LHCN-M2 (cell line): ENCODE data around the gene KHDC1. TPM values are rescaled to one million over a fixed set of nuclear protein-coding genes. Genes with fewer than 3 reads are reported as not detected.
"Not testable (repeated sequence)": the region's sequence is repeated elsewhere in the genome, so short reads cannot be mapped to it uniquely, and the experiment has no call there.

ENCODE experiments used
- DNase-seq: peaks from one replicate; pipeline ENCODE4 v3.0.0-alpha.2; 2012; ENCODE audit warnings: low read depth
- total RNA-seq: library from RNA; depleted of rRNA; stranded (reverse); fragments of >200 nt; gene quantifications from 2 replicates; pipeline ENCODE4 v1.2.3, GENCODE V29; 2014

KHDC1 gene
- total RNA-seq, 1 experiment from 2014 or later = 4.8 TPM

GRCh38 chr6:73250016-73250415, 13.0 kb downstream of the KHDC1 start:
- DNase-seq = no peak

DNA sequence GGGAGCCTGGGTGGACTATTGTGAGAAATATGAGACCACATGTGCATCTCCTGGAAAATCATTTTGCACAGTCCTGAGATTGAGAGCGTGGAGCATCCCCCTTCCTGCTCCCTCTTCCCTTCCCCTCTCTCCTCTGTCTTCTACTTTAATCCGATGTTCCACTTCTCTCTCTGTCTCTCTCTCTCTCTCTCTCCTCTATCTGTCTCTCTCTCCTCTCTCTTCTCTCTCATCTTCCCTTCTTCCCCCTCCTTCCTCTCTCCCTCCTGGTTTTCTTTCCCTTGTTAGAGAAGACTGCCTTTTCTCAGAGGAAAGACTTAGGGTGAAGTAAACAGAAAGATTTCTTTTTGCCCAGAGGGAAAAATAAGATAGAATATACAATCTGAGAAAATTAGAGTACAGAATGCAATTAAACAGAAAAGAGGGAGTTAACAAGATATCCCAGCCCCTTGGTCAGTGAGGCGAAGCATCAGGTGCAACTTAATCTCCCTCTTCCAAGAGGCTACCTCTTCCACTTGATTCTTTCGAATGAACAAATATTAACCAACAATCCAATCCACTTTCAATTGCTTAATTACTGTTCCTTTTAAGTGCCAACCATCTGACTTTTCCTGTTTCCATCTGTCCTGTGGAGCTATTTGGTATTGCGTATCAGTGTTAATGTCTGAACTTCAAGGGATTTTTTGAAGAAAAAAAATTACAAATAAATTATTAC, 14.6 kb downstream of the KHDC1 start:
- DNase-seq = no peak

DNA sequence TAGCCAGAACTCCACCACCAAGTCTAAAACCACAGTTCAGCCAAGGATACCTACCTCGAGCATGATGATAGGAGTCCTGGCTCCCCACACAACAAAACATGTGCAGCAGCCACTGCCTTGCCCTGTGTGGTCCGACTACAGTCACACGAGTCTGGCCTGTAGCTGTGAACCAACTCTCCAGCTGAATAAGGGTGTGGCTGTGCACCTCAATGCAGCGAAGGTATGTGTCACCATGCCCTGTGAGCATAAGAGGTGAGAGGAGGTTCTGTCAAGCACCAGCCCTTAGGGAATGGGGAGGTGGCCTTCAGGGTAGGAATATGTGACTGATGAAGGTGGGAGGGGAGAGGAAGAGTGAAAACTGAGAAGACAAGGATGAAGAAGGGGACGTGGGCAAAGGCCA, 21.0 kb downstream of the KHDC1 start:
- DNase-seq = no peak

DNA sequence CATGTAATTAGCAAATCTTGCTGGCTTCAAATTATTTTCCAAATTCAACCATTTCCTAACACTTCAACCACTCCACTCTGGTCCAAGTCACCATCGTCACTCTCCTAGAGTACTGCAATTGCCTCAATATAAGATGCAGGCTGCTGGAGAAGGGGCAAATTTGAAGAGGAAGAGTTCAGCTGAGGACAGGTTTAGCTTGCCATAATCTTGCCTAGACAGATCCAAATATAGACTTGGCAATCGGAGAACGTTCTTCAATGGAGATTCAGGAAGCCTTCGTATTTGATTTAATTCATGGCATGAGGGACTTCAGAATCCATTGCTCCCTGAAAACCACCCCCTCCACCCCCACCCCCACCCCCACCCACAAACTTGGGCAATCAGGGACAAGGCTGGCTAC, 22.3 kb downstream of the KHDC1 start:
- no peak for DNase-seq

DNA sequence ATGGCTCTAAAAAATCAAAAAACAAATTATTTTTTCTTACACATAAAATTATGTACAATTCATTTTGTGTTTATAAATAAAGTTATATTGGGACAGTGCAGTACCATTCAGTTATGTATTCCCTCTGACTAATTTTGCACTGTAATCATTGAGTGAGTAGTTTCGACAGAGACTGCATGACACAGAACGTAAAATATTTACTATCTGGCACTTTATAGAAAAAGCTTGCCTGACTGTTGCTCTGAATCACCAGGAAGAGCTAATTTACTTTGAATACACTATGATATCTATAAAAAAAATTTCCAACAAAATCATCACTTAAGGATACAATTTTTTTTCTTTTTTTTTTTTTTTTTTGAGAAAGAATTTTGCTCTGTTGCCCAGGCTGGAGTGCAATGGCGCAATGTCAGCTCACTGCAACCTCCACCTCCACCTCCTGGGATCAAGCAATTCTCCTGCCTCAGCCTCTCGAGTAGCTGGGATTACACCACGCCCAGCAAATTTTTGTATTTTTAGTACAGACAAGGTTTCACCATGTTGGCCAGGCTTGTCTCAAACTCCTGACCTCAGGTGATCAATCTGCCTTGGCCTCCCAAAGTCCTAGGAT, 26.7 kb downstream of the KHDC1 start:
- peak; percentile 87 for DNase-seq

GRCh38 chr6:73234733-73235132, 28.3 kb downstream of the KHDC1 start:
- DNase-seq = peak; percentile 82

GRCh38 chr6:73233971-73234370, 29.0 kb downstream of the KHDC1 start:
- not testable (repeated sequence) for DNase-seq

DNA sequence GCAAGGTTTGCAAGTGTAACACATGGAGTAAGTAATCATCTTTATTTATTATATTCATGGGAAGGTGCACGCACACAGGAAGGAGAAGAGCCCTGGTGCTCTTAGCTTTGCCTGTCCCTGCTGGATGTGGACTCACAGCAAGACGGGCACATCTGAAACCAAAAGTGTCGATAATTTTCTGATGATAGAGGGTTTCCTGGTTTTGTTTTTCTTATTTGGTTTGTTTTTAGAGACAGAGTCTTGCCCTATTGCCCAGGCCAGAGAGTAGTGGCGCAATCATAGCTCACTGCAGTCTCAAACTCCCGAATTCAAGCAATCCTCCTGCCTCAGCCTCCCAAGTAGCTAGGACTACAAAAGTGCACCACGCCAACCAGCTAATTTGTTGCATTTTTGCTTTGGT, 29.9 kb downstream of the KHDC1 start:
- no peak for DNase-seq

GRCh38 chr6:73231986-73232391, 31.0 kb downstream of the KHDC1 start:
- peak; percentile 32 for DNase-seq

GRCh38 chr6:73227606-73228255, 35.3 kb downstream of the KHDC1 start:
- no peak for DNase-seq

- no peak for DNase-seq
These were observed 37.6 kb downstream of the KHDC1 start, which contains the start of gene KHDC1L for GRCh38 chr6:73225396-73225795. Gene KHDC1L, minus strand, starts transcription at chr6:73225496. Its CDS starts 88 bp downstream, at chr6:73225408.

GRCh38 chr6:73216859-73217258, 46.1 kb downstream of the KHDC1 start:
- no peak for DNase-seq

GRCh38 chr6:73209117-73209516, 53.9 kb downstream of the KHDC1 start:
- no peak for DNase-seq

- no peak for DNase-seq
These were observed 55.7 kb downstream of the KHDC1 start for GRCh38 chr6:73207221-73207837.

DNA sequence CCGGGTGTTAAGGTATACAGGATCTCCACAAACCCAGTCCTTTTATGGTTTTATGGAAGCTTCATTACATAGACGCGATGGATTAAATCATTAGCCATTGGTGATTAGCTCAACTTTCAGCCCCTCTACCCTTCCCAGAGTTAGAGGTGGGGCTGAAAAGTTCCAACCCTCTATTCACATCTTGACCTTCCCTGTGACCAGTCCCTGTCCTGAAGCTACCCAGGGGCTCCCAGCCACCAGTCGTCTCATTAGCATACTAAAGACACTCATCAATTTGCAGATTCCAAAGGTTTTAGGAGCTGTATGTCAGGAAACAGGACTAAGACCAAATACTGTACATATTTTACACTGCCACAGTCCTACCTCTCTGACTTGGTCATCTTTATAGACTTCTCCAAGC, 58.7 kb downstream of the KHDC1 start:
- no peak for DNase-seq

DNA sequence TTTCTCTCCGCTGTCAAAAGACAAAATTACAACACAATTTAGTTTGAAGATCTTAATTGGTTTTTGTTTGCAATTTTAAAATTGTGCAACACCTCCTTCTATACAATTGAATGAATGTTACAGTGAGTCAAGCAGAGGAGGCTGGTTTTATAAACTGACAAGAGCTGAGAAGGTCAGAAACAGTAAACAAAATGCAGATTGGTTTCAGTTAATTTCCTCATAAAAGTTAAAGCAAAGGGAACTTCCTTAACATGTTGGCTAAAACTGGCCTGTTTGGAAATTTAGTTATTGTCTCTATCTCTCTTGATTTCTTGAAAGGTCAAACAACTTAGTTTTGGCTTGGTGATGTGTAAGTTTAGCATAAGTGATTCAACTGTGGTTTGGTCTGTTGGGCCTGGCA, 59.9 kb downstream of the KHDC1 start:
- DNase-seq = no peak

- DNase-seq = peak; percentile 6
These were observed 62.3 kb downstream of the KHDC1 start for GRCh38 chr6:73200735-73201134.

DNA sequence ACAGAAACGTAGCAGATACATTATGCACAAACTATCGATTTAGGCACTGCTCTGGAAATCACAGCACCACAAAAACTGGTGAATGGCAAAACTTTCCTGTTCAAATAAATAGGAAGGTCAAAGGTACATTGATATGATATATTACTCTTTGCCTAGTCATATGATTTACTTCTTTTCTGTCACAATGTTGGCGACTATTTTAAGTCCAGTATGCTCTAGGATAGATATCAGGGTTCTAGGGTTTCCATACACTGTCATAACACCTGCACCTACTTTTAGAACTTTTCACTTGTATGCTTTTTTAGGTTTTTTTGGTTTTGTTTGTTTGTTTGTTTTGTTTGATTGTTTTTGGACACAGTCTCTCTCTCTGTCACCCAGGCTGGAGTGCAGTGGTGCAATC, 62.7 kb downstream of the KHDC1 start:
- no peak for DNase-seq

- no peak for DNase-seq
These were observed 68.3 kb downstream of the KHDC1 start for GRCh38 chr6:73194744-73195143.

DNA sequence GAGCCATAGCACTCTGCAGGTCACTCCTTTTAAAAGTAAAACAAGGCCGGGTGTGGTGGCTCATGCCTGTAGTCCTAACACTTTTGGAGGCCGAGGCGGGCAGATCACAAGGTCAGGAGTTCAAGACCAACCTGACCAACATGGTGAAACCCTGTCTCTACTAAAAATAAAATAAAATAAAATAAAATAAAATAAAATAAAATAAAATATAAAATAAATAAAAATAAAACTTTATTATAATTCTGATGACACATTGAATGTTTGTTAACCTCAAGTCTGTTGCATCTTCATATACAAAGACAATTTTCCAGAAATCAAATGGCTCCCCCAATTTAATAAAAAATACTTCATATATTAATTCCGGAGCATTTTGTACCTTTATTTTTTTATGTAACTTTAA, 69.7 kb downstream of the KHDC1 start:
- not testable (repeated sequence) for DNase-seq
